Stimulated activated CD4-positive, alpha-beta T cell treated with anti-CD3 and anti-CD28 coated beads, Interleukin-12 subunit alpha, Interleukin-12 subunit beta, amount 100 ng/mL, for 48 hours (primary cell): ENCODE data around the gene CHD6.

Source experiments
- DNase-seq, 3 donors: peaks; one replicate each; pipeline ENCODE4 v3.0.0-alpha.2; 2020; ENCODE audit warnings: low read depth in 2 of 3, low spot score in 1 of 3

CHD6 gene

DNA sequence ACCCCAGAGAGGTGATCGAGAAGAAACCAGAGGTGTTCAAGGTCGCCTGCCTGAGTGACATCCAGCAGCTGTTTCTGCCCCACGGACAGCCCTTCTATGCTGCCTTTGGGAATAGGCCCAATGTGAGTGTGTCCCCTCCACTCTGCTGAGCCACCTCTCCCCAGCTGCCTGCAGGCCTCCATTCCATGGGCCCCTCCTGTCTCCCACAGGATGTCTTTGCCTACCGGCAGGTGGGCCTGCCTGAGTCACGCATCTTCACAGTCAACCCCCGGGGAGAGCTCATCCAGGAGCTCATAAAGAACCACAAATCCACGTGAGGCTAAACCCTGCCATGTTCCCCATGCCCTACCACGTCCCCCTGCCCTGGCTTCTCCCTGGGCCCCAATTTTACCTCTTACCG is 259.9 kb downstream of the CHD6 start:
- DNase-seq = no peak

DNA sequence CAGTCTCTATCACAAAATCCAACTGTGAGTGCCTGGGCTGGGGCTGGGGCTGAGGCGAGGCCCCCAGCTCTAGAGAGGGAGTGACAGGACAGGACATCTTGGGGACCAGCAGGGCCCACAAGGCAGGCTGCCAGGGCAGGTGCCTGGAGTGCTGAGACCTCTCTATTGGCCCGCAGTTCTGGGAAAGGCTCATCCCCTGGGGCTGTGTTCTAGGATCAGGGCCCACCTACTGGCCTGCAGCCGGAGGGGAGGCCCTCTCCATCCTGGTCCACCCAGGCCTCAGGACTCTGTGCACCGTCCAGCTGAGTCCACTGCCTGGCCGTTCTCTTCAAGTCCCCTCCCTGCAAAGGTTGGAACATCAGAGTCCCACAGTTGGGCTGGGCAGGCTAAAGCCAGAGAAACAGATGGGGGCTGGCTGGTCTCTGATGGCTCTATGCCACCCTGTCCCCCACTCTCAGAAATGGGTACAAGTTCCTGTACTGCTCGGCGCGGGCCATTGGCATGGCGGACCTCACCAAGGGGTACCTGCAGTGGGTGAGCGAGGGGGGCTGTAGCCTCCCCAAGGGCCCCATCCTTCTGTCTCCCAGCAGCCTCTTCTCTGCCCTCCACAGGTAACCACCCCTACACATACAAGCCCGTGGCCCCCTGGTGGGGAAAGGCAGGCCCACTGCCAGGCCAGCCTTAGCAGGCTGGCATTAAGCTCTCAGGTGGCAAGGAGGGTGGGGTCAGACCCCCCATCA is 260.6 kb downstream of the CHD6 start:
- no peak for DNase-seq

DNA sequence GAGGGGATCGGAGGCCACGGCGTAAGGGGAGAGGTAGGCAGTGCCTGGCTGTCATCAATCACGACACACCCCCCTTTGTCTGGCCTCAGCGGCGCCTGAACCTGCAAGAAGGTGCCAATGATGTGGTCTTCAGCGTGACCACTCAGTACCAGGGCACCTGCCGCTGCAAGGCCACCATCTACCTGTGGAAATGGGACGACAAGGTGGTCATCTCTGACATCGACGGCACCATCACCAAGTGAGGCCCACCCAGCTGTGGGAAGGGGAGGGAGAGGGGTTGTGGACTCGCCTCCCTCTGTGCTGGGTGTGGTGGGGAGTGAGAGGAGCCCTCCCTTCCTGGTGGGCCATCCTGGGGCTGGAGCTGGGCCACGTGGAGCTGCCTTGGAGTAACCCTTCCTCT is 261.2 kb downstream of the CHD6 start:
- no peak for DNase-seq

GRCh38 chr20:41355598-41356203 is 262.5 kb downstream of the CHD6 start:
- no peak for DNase-seq

- no peak for DNase-seq
These were observed 263.0 kb downstream of the CHD6 start for GRCh38 chr20:41355192-41355591.

DNA sequence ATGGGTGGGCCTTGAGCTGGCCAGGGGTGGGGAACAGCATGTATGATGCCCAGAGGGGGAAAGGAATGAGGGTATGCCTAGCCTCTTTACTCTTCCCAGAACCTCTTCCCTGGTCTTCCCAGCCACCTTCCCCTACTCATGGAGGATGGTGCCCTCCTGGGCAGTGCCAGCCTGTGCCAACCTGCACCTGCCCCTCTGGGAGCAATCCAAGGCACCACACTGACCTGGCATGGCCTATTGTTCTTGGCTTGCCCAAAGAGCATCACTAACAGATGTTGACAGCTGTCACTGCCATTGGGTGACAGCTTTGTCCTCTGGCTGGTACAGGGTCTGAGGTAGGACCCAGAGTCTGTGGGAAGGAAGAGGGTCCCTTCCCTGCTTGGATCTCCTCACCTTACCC is 264.6 kb downstream of the CHD6 start:
- DNase-seq = no peak

DNA sequence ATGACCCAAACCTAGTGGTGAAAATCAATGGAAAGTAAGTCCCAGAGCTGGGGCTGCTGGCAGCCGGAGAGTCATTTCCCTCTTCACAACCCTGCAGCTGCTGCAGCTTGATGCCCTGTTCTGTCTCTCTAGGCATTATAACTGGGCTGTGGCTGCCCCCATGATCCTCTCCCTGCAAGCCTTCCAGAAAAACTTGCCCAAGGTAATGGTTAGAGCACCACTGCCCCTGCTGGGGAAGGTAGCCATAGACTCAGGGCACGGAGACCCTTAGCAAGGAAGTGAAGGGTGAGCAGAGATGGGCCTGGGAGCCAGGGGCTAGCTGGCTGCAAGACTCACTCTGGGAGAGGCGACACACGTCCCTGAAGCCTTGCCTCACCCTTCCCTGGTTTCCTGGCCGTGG is 265.5 kb downstream of the CHD6 start:
- DNase-seq = no peak

DNA sequence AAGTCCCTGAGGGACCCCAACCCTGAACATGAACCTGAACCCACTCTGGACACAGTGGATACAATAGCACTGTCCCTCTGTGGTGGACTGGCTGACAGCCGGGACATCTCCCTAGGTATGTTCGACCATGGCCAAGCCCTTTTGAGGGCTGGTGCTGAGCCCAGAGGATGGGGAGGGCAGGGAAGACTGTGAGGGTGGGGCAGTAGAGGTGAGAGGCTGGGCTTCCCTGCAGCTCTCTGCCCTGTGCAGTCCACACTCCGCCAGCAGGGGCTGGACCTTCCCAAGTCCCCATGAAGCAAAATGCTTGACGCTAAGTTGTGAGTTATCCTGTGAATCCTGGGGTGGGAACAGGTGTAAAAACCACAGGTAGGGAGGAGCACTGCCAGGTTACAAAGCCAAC is 266.1 kb downstream of the CHD6 start:
- no peak for DNase-seq
